Activated T-helper 17 cell treated with anti-CD3 and anti-CD28 coated beads, Interleukin-2, amount 50 U/mL, for 72 hours (primary cell): ENCODE results near the gene NINL. TPM values are rescaled to one million over a fixed set of nuclear protein-coding genes. Genes with fewer than 3 reads are reported as not detected.

Experiments
- ATAC-seq: fragments of 150-1000 bp; cut with Tn5 transposase; replicated peaks from 2 replicates; pipeline ENCODE4 v1.10.0; 2021; ENCODE audit warnings: mild to moderate bottlenecking, moderate library complexity
- H3K27ac Mint-ChIP-seq: one replicate; pipeline ENCODE4 v1.8.0; 2022; ENCODE audit warnings: mixed read lengths
- H3K27me3 Mint-ChIP-seq: one replicate; pipeline ENCODE4 v1.8.0; 2022; ENCODE audit warnings: mixed read lengths
- H3K36me3 Mint-ChIP-seq: one replicate; pipeline ENCODE4 v1.8.0; 2022; ENCODE audit warnings: low read depth, mild to moderate bottlenecking, mixed read lengths
- H3K4me1 Mint-ChIP-seq: one replicate; pipeline ENCODE4 v1.8.0; 2022; ENCODE audit warnings: mixed read lengths
- H3K4me3 Mint-ChIP-seq: one replicate; pipeline ENCODE4 v1.8.0; 2022; ENCODE audit warnings: mild to moderate bottlenecking, mixed read lengths
- H3K9me3 Mint-ChIP-seq: one replicate; pipeline ENCODE4 v1.8.0; 2022; ENCODE audit warnings: mixed read lengths
- total RNA-seq, 2 donors: library from RNA; stranded (reverse); gene quantifications; one replicate each; pipeline ENCODE4 v1.2.3, GENCODE V29; 2022

Gene NINL
- total RNA-seq, 2 donors from 2014 or later = 1.7 to 4.6 TPM

- no peak overlapping the region for H3K27ac Mint-ChIP-seq
- ATAC-seq = no peak
- no peaks in the 10 kb centered on the region for H3K4me1 Mint-ChIP-seq
- H3K27me3 Mint-ChIP-seq = no peaks in the 10 kb centered on the region
- H3K36me3 Mint-ChIP-seq = no peaks in the 10 kb centered on the region
- H3K4me3 Mint-ChIP-seq = no peak overlapping the region
- no peaks in the 10 kb centered on the region for H3K9me3 Mint-ChIP-seq
Measured at GRCh38 chr20:25539742-25540672, 45.3 kb downstream of the NINL start.

GRCh38 chr20:25538838-25539665 lies 46.3 kb downstream of the NINL start:
- no peaks in the 10 kb centered on the region for H3K9me3 Mint-ChIP-seq
- no peaks in the 10 kb centered on the region for H3K36me3 Mint-ChIP-seq
- no peak for ATAC-seq
- H3K27ac Mint-ChIP-seq = no peak overlapping the region
- no peaks in the 10 kb centered on the region for H3K27me3 Mint-ChIP-seq
- no peaks in the 10 kb centered on the region for H3K4me1 Mint-ChIP-seq
- no peak overlapping the region for H3K4me3 Mint-ChIP-seq

- H3K4me1 Mint-ChIP-seq = no peaks in the 10 kb centered on the region
- H3K4me3 Mint-ChIP-seq = no peak overlapping the region
- no peaks in the 10 kb centered on the region for H3K9me3 Mint-ChIP-seq
- no peak overlapping the region for H3K27ac Mint-ChIP-seq
- no peaks in the 10 kb centered on the region for H3K36me3 Mint-ChIP-seq
- H3K27me3 Mint-ChIP-seq = no peaks in the 10 kb centered on the region
- no peak for ATAC-seq
Measured at GRCh38 chr20:25537890-25538289, 47.4 kb downstream of the NINL start.

GRCh38 chr20:25535762-25536161 lies 49.6 kb downstream of the NINL start:
- Mint-ChIP-seq H3K27me3 (no peaks in the 10 kb centered on the region), H3K9me3 (peaks cover 3% of the 10 kb centered on the region), H3K4me1 (no peaks in the 10 kb centered on the region), H3K36me3 (no peaks in the 10 kb centered on the region), H3K27ac (no peak overlapping the region), H3K4me3 (no peak overlapping the region)
- no peak for ATAC-seq

GRCh38 chr20:25534845-25535244 lies 50.5 kb downstream of the NINL start:
- H3K36me3 Mint-ChIP-seq = no peaks in the 10 kb centered on the region
- no peaks in the 10 kb centered on the region for H3K4me1 Mint-ChIP-seq
- H3K27me3 Mint-ChIP-seq = no peaks in the 10 kb centered on the region
- H3K27ac Mint-ChIP-seq = no peak overlapping the region
- no peak for ATAC-seq
- H3K9me3 Mint-ChIP-seq = peaks cover 9% of the 10 kb centered on the region
- H3K4me3 Mint-ChIP-seq = no peak overlapping the region

- Mint-ChIP-seq H3K9me3 (peaks cover 9% of the 10 kb centered on the region), H3K4me3 (no peak overlapping the region), H3K27ac (no peak overlapping the region), H3K4me1 (no peaks in the 10 kb centered on the region), H3K27me3 (no peaks in the 10 kb centered on the region), H3K36me3 (no peaks in the 10 kb centered on the region)
- no peak for ATAC-seq
Measured at GRCh38 chr20:25533920-25534700, 51.2 kb downstream of the NINL start.

- no peak overlapping the region for H3K4me3 Mint-ChIP-seq
- no peaks in the 10 kb centered on the region for H3K27me3 Mint-ChIP-seq
- H3K36me3 Mint-ChIP-seq = no peaks in the 10 kb centered on the region
- ATAC-seq = no peak
- peaks cover 9% of the 10 kb centered on the region for H3K9me3 Mint-ChIP-seq
- H3K27ac Mint-ChIP-seq = no peak overlapping the region
- H3K4me1 Mint-ChIP-seq = no peaks in the 10 kb centered on the region
Measured at GRCh38 chr20:25532971-25533391, 52.4 kb downstream of the NINL start.

GRCh38 chr20:25532015-25532751 lies 53.1 kb downstream of the NINL start:
- no peak for ATAC-seq

GRCh38 chr20:25529295-25529951 lies 55.9 kb downstream of the NINL start:
- H3K4me3 Mint-ChIP-seq = no peak overlapping the region
- H3K27me3 Mint-ChIP-seq = no peaks in the 10 kb centered on the region
- H3K36me3 Mint-ChIP-seq = no peaks in the 10 kb centered on the region
- no peak overlapping the region for H3K27ac Mint-ChIP-seq
- no peak for ATAC-seq
- H3K9me3 Mint-ChIP-seq = peaks cover 9% of the 10 kb centered on the region
- no peaks in the 10 kb centered on the region for H3K4me1 Mint-ChIP-seq

More at GRCh38 chr20:25532015-25532751, 53.1 kb downstream of the NINL start:
- H3K4me3 Mint-ChIP-seq = no peak overlapping the region
- H3K9me3 Mint-ChIP-seq = peaks cover 9% of the 10 kb centered on the region
- H3K27me3 Mint-ChIP-seq = no peaks in the 10 kb centered on the region
- no peaks in the 10 kb centered on the region for H3K36me3 Mint-ChIP-seq
- H3K4me1 Mint-ChIP-seq = no peaks in the 10 kb centered on the region
- no peak overlapping the region for H3K27ac Mint-ChIP-seq

GRCh38 chr20:25527949-25528348 lies 57.4 kb downstream of the NINL start:
- Mint-ChIP-seq H3K9me3 (peaks cover 9% of the 10 kb centered on the region), H3K36me3 (peaks cover 5% of the 10 kb centered on the region)
- no peak for ATAC-seq

GRCh38 chr20:25526446-25526845 lies 58.9 kb downstream of the NINL start:
- no peak overlapping the region for H3K4me3 Mint-ChIP-seq
- no peak for ATAC-seq
- no peaks in the 10 kb centered on the region for H3K27me3 Mint-ChIP-seq
- no peak overlapping the region for H3K27ac Mint-ChIP-seq
- H3K9me3 Mint-ChIP-seq = peaks cover 9% of the 10 kb centered on the region
- peaks cover 5% of the 10 kb centered on the region for H3K36me3 Mint-ChIP-seq
- no peaks in the 10 kb centered on the region for H3K4me1 Mint-ChIP-seq

More at GRCh38 chr20:25527949-25528348, 57.4 kb downstream of the NINL start:
- Mint-ChIP-seq H3K27me3 (no peaks in the 10 kb centered on the region), H3K27ac (no peak overlapping the region), H3K4me1 (no peaks in the 10 kb centered on the region), H3K4me3 (no peak overlapping the region)

- Mint-ChIP-seq H3K27ac (no peak overlapping the region), H3K9me3 (peaks cover 6% of the 10 kb centered on the region), H3K36me3 (peaks cover 5% of the 10 kb centered on the region), H3K27me3 (no peaks in the 10 kb centered on the region), H3K4me1 (no peaks in the 10 kb centered on the region), H3K4me3 (no peak overlapping the region)
- ATAC-seq = no peak
Measured at GRCh38 chr20:25525867-25526266, 59.5 kb downstream of the NINL start.

- Mint-ChIP-seq H3K9me3 (peaks cover 2% of the 10 kb centered on the region), H3K27ac (no peak overlapping the region), H3K36me3 (peaks cover 5% of the 10 kb centered on the region), H3K27me3 (no peaks in the 10 kb centered on the region), H3K4me1 (no peaks in the 10 kb centered on the region), H3K4me3 (no peak overlapping the region)
- no peak for ATAC-seq
Measured at GRCh38 chr20:25525295-25525694, 60.0 kb downstream of the NINL start.
